ENCODE data around the gene A4GALT. TPM values are rescaled to one million over a fixed set of nuclear protein-coding genes. Genes with fewer than 3 reads are reported as not detected.
"Not testable (repeated sequence)": the region's sequence is repeated elsewhere in the genome, so short reads cannot be mapped to it uniquely, and the experiment has no call there.

The A4GALT gene
- total RNA-seq, 4 donors from 2014 or later = 6.7 to 11.6 (median 8.8) TPM

GRCh38 chr22:42766860-42767259 lies 46.2 kb upstream of the A4GALT start:
- Histone ChIP-seq H3K4me3 (no peak overlapping the region), H3K9me3 (no peaks in the 10 kb centered on the region), H3K27ac (no peak overlapping the region), H3K4me1 (peaks cover 13% of the 10 kb centered on the region), H3K36me3 (no peaks in the 10 kb centered on the region), H3K27me3 (no peaks in the 10 kb centered on the region)
- TF ChIP-seq POLR2AphosphoS5 (IDR thresholded peaks at IDR 0.05) = no peak
- TF ChIP-seq CTCF (IDR thresholded peaks at IDR 0.05) = no peak
- TF ChIP-seq EP300 (IDR thresholded peaks at IDR 0.05) = no peak
- no peak for TF ChIP-seq POLR2A (IDR thresholded peaks at IDR 0.05)
- DNase-seq (ENCODE audit: low spot score in 2 of 2) = no peak
- 68% methylated on average over 8 of the region's 8 CpGs for WGBS

- TF ChIP-seq EP300 (IDR thresholded peaks at IDR 0.05) (no peak), POLR2A (IDR thresholded peaks at IDR 0.05) (no peak), CTCF (IDR thresholded peaks at IDR 0.05) (no peak), POLR2AphosphoS5 (IDR thresholded peaks at IDR 0.05) (no peak)
- no peak for DNase-seq (ENCODE audit: low spot score in 2 of 2)
- Histone ChIP-seq H3K27me3 (no peaks in the 10 kb centered on the region), H3K9me3 (no peaks in the 10 kb centered on the region), H3K27ac (no peak overlapping the region), H3K4me1 (peaks cover 11% of the 10 kb centered on the region), H3K36me3 (no peaks in the 10 kb centered on the region), H3K4me3 (no peak overlapping the region)
- 64% methylated on average over 6 of the region's 11 CpGs for WGBS
Observed at GRCh38 chr22:42764895-42765363, 44.3 kb upstream of the A4GALT start.

GRCh38 chr22:42763965-42764480 lies 43.4 kb upstream of the A4GALT start:
- H3K27ac ChIP-seq = no peak overlapping the region
- WGBS = 96% methylated on average over 10 of the region's 13 CpGs
- no peaks in the 10 kb centered on the region for H3K27me3 ChIP-seq
- no peaks in the 10 kb centered on the region for H3K36me3 ChIP-seq
- DNase-seq (ENCODE audit: low spot score in 2 of 2) = no peak
- TF ChIP-seq CTCF (IDR thresholded peaks at IDR 0.05) (no peak), EP300 (IDR thresholded peaks at IDR 0.05) (no peak), POLR2A (IDR thresholded peaks at IDR 0.05) (no peak)
- H3K4me3 ChIP-seq = no peak overlapping the region
- peaks cover 2% of the 10 kb centered on the region for H3K4me1 ChIP-seq
- H3K9me3 ChIP-seq = no peaks in the 10 kb centered on the region

GRCh38 chr22:42760806-42761565 lies 40.3 kb upstream of the A4GALT start:
- H3K9me3 ChIP-seq = no peaks in the 10 kb centered on the region
- H3K4me3 ChIP-seq = no peak overlapping the region
- TF ChIP-seq POLR2A (IDR thresholded peaks at IDR 0.05) (no peak), EP300 (IDR thresholded peaks at IDR 0.05) (no peak), CTCF (IDR thresholded peaks at IDR 0.05) (no peak), POLR2AphosphoS5 (IDR thresholded peaks at IDR 0.05) (no peak)
- H3K27me3 ChIP-seq = no peaks in the 10 kb centered on the region
- no peaks in the 10 kb centered on the region for H3K4me1 ChIP-seq
- 73% methylated on average over 17 of the region's 18 CpGs for WGBS
- DNase-seq (ENCODE audit: low spot score in 2 of 2) = no peak
- no peak overlapping the region for H3K27ac ChIP-seq
- no peaks in the 10 kb centered on the region for H3K36me3 ChIP-seq

GRCh38 chr22:42758931-42759629 lies 38.4 kb upstream of the A4GALT start:
- DNase-seq (ENCODE audit: low spot score in 2 of 2) = no peak
- H3K27ac ChIP-seq = no peak overlapping the region
- no peak overlapping the region for H3K4me3 ChIP-seq
- no peaks in the 10 kb centered on the region for H3K36me3 ChIP-seq
- 86% methylated on average over 23 of the region's 23 CpGs for WGBS
- TF ChIP-seq EP300 (IDR thresholded peaks at IDR 0.05) (no peak), CTCF (IDR thresholded peaks at IDR 0.05) (no peak), POLR2AphosphoS5 (IDR thresholded peaks at IDR 0.05) (no peak), POLR2A (IDR thresholded peaks at IDR 0.05) (no peak)
- no peaks in the 10 kb centered on the region for H3K27me3 ChIP-seq
- no peaks in the 10 kb centered on the region for H3K9me3 ChIP-seq
- peaks cover 9% of the 10 kb centered on the region for H3K4me1 ChIP-seq

- not testable (repeated sequence) for H3K36me3 ChIP-seq, H3K27me3 ChIP-seq, H3K4me3 ChIP-seq, H3K9me3 ChIP-seq
- Histone ChIP-seq H3K4me1 (peaks cover 30% of the 10 kb centered on the region), H3K27ac (peak overlapping the region; percentile 5)
- DNase-seq (ENCODE audit: low spot score in 2 of 2) = peak in 1 of 2 donors; percentile 49
- WGBS = 76% methylated on average over 5 of the region's 5 CpGs
Observed at GRCh38 chr22:42755553-42755952, 34.9 kb upstream of the A4GALT start.

GRCh38 chr22:42755121-42755520 lies 34.5 kb upstream of the A4GALT start:
- H3K36me3 ChIP-seq; H3K9me3 ChIP-seq; DNase-seq (ENCODE audit: low spot score in 2 of 2); H3K4me3 ChIP-seq; H3K27me3 ChIP-seq: not testable (repeated sequence)
- peaks cover 34% of the 10 kb centered on the region for H3K4me1 ChIP-seq
- WGBS = 88% methylated on average over 16 of the region's 16 CpGs
- H3K27ac ChIP-seq = peak overlapping the region; percentile 5
